ENCODE results near the gene NECTIN3. TPM values are rescaled to one million over a fixed set of nuclear protein-coding genes. Genes with fewer than 3 reads are reported as not detected.

NECTIN3 gene
- total RNA-seq, 4 donors from 2014 or later, result 24.9 to 30.1 (median 26.7) TPM

- 100% methylated on average over 1 of the region's 1 CpG for WGBS
Observed at GRCh38 chr3:111173906-111174305, 102.3 kb downstream of the NECTIN3 start.

GRCh38 chr3:111190518-111190917 is 118.9 kb downstream of the NECTIN3 start:
- TF ChIP-seq EP300 (IDR thresholded peaks at IDR 0.05) (no peak), POLR2A (IDR thresholded peaks at IDR 0.05; ENCODE audit: low read depth) (no peak), POLR2AphosphoS5 (IDR thresholded peaks at IDR 0.05) (no peak), CTCF (IDR thresholded peaks at IDR 0.05) (no peak)
- 100% methylated on average over 2 of the region's 2 CpGs for WGBS

More at GRCh38 chr3:111173906-111174305, 102.3 kb downstream of the NECTIN3 start:
- Histone ChIP-seq H3K27me3 (no peaks in the 10 kb centered on the region), H3K4me3 (no peak overlapping the region), H3K36me3 (peaks cover 0 to 22% (median 0%) of the 10 kb centered on the region in 4 donors), H3K9me3 (no peaks in the 10 kb centered on the region), H3K27ac (replicated peaks in 1 of 4) (no peak overlapping the region), H3K4me1 (no peaks in the 10 kb centered on the region)
- no peak for DNase-seq (ENCODE audit: extremely low spot score)
- TF ChIP-seq POLR2AphosphoS5 (IDR thresholded peaks at IDR 0.05) (no peak), EP300 (IDR thresholded peaks at IDR 0.05) (no peak), CTCF (IDR thresholded peaks at IDR 0.05) (no peak), POLR2A (IDR thresholded peaks at IDR 0.05; ENCODE audit: low read depth) (no peak)
- intact Hi-C loops (cut with DNase I), result no loop called here

GRCh38 chr3:111193472-111193871 is 121.9 kb downstream of the NECTIN3 start:
- TF ChIP-seq EP300 (IDR thresholded peaks at IDR 0.05) (no peak), POLR2A (IDR thresholded peaks at IDR 0.05; ENCODE audit: low read depth) (no peak), CTCF (IDR thresholded peaks at IDR 0.05) (no peak), POLR2AphosphoS5 (IDR thresholded peaks at IDR 0.05) (no peak)

More at GRCh38 chr3:111190518-111190917, 118.9 kb downstream of the NECTIN3 start:
- H3K27ac ChIP-seq (replicated peaks in 1 of 4), result no peak overlapping the region
- H3K4me1 ChIP-seq, result no peaks in the 10 kb centered on the region
- no peak overlapping the region for H3K4me3 ChIP-seq
- DNase-seq (ENCODE audit: extremely low spot score), result no peak
- no peaks in the 10 kb centered on the region for H3K9me3 ChIP-seq
- intact Hi-C loops (cut with DNase I), result no loop called here
- no peaks in the 10 kb centered on the region for H3K27me3 ChIP-seq
- H3K36me3 ChIP-seq, result peaks cover 8 to 47% (median 27%) of the 10 kb centered on the region in 4 donors

GRCh38 chr3:111194048-111194447 is 122.4 kb downstream of the NECTIN3 start:
- DNase-seq (ENCODE audit: extremely low spot score), result no peak
- Histone ChIP-seq H3K36me3 (peaks cover 8 to 59% (median 25%) of the 10 kb centered on the region in 4 donors), H3K4me1 (peaks cover 0 to 4% (median 0%) of the 10 kb centered on the region in 4 donors), H3K27me3 (no peaks in the 10 kb centered on the region), H3K27ac (replicated peaks in 1 of 4) (no peak overlapping the region), H3K4me3 (no peak overlapping the region), H3K9me3 (no peaks in the 10 kb centered on the region)
- intact Hi-C loops (cut with DNase I), result no loop called here
- TF ChIP-seq POLR2AphosphoS5 (IDR thresholded peaks at IDR 0.05) (no peak), CTCF (IDR thresholded peaks at IDR 0.05) (no peak), EP300 (IDR thresholded peaks at IDR 0.05) (no peak), POLR2A (IDR thresholded peaks at IDR 0.05; ENCODE audit: low read depth) (no peak)
- 91% methylated on average over 1 of the region's 1 CpG for WGBS

More at GRCh38 chr3:111193472-111193871, 121.9 kb downstream of the NECTIN3 start:
- Histone ChIP-seq H3K36me3 (peaks cover 8 to 59% (median 27%) of the 10 kb centered on the region in 4 donors), H3K27me3 (no peaks in the 10 kb centered on the region), H3K27ac (replicated peaks in 1 of 4) (no peak overlapping the region), H3K4me1 (peaks cover 0 to 4% (median 0%) of the 10 kb centered on the region in 4 donors), H3K9me3 (no peaks in the 10 kb centered on the region), H3K4me3 (no peak overlapping the region)
- DNase-seq (ENCODE audit: extremely low spot score), result no peak
- WGBS, result 84% methylated on average over 3 of the region's 3 CpGs
- intact Hi-C loops (cut with DNase I), result no loop called here

GRCh38 chr3:111197485-111197884 is 125.9 kb downstream of the NECTIN3 start:
- no peak for DNase-seq (ENCODE audit: extremely low spot score)
- 85% methylated on average over 3 of the region's 3 CpGs for WGBS
- Histone ChIP-seq H3K27me3 (no peaks in the 10 kb centered on the region), H3K36me3 (peaks cover 8 to 42% (median 21%) of the 10 kb centered on the region in 4 donors), H3K4me3 (no peak overlapping the region), H3K9me3 (no peaks in the 10 kb centered on the region), H3K4me1 (peaks cover 0 to 13% (median 5%) of the 10 kb centered on the region in 4 donors), H3K27ac (replicated peaks in 1 of 4) (no peak overlapping the region)
- intact Hi-C loops (cut with DNase I), result no loop called here
- TF ChIP-seq POLR2A (IDR thresholded peaks at IDR 0.05; ENCODE audit: low read depth), result no peak
- TF ChIP-seq POLR2AphosphoS5 (IDR thresholded peaks at IDR 0.05), result no peak
- no peak for TF ChIP-seq CTCF (IDR thresholded peaks at IDR 0.05)
- TF ChIP-seq EP300 (IDR thresholded peaks at IDR 0.05), result no peak
